GM15510 (cell line): ENCODE measurements around the gene FMN1.

ENCODE experiments used
- POLR2A ChIP-seq: IDR thresholded peaks from 3 replicates; pipeline ENCODE4 v1.6.1; 2011; ENCODE audit warnings: borderline replicate concordance; ENCODE audit not compliant: insufficient read length; ENCODE audit errors: extremely low read depth

The FMN1 gene

DNA sequence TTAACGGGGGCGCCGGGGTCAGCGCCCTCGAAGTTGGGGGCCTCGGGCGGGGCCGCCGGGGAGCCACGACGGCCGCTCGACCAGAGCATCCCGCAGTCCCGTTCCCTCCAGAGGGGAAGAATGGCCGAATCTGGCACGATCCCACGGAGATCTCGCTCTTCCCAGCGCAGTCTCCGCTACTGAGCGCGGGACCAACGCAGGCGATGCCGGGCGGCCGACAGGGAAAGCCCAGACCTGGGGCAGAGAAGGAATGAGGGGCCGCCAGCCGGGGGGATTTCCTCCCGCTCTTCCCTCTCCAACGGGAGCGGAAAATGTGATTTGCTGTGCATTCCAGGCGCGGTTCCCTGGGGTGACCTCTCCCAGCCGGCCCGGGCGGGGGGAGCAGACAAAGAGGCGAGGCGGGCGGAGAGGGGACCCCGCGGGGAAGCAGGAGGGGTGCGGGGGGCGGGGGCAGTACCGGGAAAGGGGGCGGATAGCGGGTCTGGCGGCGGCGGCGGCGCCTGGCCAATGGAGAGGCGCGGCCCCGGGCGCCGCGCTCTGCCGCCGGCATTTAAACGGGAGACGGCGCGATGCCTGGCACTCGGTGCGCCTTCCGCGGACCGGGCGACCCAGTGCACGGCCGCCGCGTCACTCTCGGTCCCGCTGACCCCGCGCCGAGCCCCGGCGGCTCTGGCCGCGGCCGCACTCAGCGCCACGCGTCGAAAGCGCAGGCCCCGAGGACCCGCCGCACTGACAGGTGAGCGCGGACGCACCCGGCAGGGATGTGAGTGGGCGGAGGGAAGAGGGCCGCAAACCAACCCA, 476.9 kb downstream of the FMN1 start, which contains the start of gene GREM1:
Gene GREM1, plus strand, starts transcription at position 579 of the 801 bp plus-strand sequence. CDS start 12,687 bp downstream, outside the sequence.
- no peak for TF ChIP-seq POLR2A

DNA sequence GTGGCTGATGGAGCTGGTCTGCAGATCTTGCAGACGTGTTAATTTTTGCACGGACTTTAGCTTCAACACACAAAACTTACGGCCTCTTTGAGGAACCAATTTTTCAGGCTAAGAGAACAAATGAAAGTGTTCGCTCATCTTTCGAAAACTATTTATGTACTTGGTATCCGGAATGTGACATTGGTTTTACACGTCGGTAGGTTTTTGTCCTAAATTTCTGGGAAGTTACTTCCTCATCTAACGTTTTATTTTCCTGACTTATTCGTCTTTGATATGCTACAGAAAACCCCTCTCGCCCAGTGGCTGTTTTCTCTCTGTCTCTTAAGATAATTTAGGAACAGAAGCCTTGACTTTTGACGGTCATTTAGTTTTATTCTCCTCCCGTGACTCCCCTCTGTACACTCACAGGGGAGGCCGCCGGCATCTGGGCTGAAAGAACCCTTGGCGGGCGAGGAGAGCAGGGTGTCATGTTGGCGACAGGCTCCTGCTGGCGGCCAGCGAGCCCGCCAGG, 477.5 kb downstream of the FMN1 start:
- no peak for TF ChIP-seq POLR2A

DNA sequence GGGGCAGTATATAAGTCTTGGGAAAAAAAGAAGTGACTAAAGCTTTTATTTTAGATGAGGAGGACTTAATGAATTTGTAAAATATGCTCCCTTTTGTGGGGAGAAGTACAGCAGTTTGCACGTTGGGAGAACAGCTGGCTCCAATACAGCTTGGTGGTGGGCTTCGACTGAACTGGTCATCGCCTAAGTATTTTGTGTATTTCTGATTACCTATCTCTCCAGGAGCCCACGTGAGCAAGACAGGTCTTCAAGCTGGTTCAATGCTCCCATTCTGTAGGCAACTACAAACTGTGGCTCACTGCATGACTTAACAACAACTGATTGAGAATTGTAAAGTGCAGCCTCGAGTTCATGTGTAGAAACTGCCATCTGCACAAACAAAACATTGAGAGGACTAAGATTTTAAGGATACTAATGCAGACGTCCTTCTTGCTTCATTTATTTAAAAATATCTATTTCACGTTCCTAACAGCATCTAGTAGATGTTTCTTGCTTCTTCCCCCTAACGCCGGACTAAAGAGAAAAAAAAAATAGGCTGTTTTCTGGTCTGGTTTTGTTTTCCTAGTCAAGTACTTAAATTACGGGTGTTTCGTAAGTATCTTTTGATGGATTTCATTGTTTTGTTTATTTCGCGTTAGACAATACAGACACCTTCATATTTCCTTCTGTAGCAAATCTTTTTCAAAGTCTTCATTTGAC, 478.1 kb downstream of the FMN1 start:
- TF ChIP-seq POLR2A = no peak
